DMS153 treated with DMSO at 0.1 percent for 48 hours (cell line): ENCODE measurements around the gene CACNA2D1.

ENCODE experiments used
- DNase-seq: peaks from one replicate; lab custom pipeline; 2025; ENCODE audit not compliant: unreplicated experiment; lab: John Stamatoyannopoulos, UW

CACNA2D1 gene

GRCh38 chr7:81902536-81902935 lies 541.0 kb downstream of the CACNA2D1 start:
- DNase-seq: no peak
